ENCODE measurements around the gene RBM38. TPM values are rescaled to one million over a fixed set of nuclear protein-coding genes. Genes with fewer than 3 reads are reported as not detected.

RBM38 gene
- total and polyA plus RNA-seq, 2 donors from 2014 or later = 16.8 to 18.0 TPM

DNA sequence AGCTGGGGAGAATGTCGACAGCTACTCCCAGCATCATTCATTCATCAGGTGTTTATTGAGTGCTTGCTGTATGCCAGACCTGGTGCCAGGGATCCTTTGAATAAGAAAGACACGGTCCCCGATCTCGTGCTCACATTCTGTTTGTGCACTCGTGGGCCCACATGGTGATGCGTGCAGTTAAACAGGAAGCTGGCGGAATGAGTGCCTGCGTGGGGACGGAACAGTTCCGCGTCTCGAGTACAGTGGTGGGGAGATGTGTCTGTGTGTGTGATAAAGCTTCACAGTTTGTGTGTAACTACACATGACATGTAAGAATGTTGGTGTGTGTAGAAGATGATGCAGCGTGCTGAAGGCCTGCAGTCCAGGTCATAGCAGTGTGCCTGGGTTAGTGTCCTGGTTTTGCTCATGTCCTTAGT is 6.5 kb downstream of the RBM38 start:
- no peak for FAIRE-seq
- peaks cover 0 to 57% (median 33%) of the 10 kb centered on the region in 3 donors for H3K4me1 ChIP-seq (ENCODE audit: control insufficient read depth in 2 of 3, insufficient read depth in 2 of 3, low read depth in 1 of 3, low read length in 3 of 3)
- TF ChIP-seq, protein P1, sequence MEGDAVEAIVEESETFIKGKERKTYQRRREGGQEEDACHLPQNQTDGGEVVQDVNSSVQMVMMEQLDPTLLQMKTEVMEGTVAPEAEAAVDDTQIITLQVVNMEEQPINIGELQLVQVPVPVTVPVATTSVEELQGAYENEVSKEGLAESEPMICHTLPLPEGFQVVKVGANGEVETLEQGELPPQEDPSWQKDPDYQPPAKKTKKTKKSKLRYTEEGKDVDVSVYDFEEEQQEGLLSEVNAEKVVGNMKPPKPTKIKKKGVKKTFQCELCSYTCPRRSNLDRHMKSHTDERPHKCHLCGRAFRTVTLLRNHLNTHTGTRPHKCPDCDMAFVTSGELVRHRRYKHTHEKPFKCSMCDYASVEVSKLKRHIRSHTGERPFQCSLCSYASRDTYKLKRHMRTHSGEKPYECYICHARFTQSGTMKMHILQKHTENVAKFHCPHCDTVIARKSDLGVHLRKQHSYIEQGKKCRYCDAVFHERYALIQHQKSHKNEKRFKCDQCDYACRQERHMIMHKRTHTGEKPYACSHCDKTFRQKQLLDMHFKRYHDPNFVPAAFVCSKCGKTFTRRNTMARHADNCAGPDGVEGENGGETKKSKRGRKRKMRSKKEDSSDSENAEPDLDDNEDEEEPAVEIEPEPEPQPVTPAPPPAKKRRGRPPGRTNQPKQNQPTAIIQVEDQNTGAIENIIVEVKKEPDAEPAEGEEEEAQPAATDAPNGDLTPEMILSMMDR (IDR thresholded peaks at IDR 0.05; ENCODE audit: borderline replicate concordance, extremely low read depth, insufficient read depth) = no peak
- no peak overlapping the region for H3K4me3 ChIP-seq (ENCODE audit: low read length in 3 of 3)
- no peak overlapping the region for H3K9ac ChIP-seq (ENCODE audit: low read length in 3 of 3)
- no peaks in the 10 kb centered on the region for H3K27me3 ChIP-seq (ENCODE audit: control insufficient read depth, insufficient read depth, low read length)
- peak overlapping the region in 1 of 2 donors; percentile 23 for H3K27ac ChIP-seq (ENCODE audit: low read depth in 2 of 2, low read length in 2 of 2)
- H3K36me3 ChIP-seq (ENCODE audit: control insufficient read depth in 2 of 3, insufficient read depth in 3 of 3, low read length in 3 of 3) = peaks cover 0 to 11% (median 0%) of the 10 kb centered on the region in 3 donors
- peak in 1 of 5 donors; percentile 60 for DNase-seq
- intact Hi-C loops (cut with DNase I) = no loop called here
- no peaks in the 10 kb centered on the region for H3K9me3 ChIP-seq (ENCODE audit: control insufficient read depth in 2 of 3, insufficient read depth in 1 of 3, low read length in 3 of 3)

DNA sequence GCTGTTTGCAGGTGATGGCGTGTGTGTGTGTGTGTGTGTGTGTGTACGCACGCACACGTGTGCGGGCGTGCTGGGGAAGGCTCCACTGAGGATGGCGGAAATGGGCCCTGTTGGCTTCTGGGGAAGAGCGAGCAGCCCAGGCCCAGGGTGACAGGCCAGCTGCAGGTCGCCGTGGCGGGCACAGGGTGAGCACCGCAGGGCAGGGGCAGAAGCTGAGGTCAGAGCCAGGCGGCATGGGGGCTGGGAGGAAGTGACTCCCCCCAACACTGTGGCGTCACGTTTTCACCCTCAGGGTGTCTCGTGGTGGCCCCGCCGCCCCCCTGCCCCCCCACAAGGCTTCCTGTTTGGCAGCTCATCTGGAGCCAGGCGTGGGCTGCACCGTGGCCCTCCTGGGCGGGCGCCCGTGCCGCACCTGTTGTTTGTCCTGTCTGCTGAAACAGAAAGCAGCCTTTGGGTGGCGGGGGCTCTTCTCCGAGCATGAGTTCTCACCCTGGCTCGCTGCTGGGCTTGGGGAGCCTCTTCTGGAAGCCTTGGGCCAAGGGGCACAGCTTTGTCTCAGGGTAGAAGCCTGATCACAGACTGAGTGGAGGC is 7.1 kb downstream of the RBM38 start:
- peak overlapping the region in 1 of 2 donors; percentile 57 for H3K27ac ChIP-seq (ENCODE audit: low read depth in 2 of 2, low read length in 2 of 2)
- FAIRE-seq (no peak), DNase-seq (peak; percentile 49 to 91 (median 70))
- H3K4me1 ChIP-seq (ENCODE audit: control insufficient read depth in 2 of 3, insufficient read depth in 2 of 3, low read depth in 1 of 3, low read length in 3 of 3) = peaks cover 0 to 50% (median 33%) of the 10 kb centered on the region in 3 donors
- no peak overlapping the region for H3K4me3 ChIP-seq (ENCODE audit: low read length in 3 of 3)
- H3K27me3 ChIP-seq (ENCODE audit: control insufficient read depth, insufficient read depth, low read length) = no peaks in the 10 kb centered on the region
- H3K36me3 ChIP-seq (ENCODE audit: control insufficient read depth in 2 of 3, insufficient read depth in 3 of 3, low read length in 3 of 3) = peaks cover 0 to 11% (median 0%) of the 10 kb centered on the region in 3 donors
- intact Hi-C loops (cut with DNase I) = no loop called here
- no peaks in the 10 kb centered on the region for H3K9me3 ChIP-seq (ENCODE audit: control insufficient read depth in 2 of 3, insufficient read depth in 1 of 3, low read length in 3 of 3)
- TF ChIP-seq, protein P1 (IDR thresholded peaks at IDR 0.05; ENCODE audit: borderline replicate concordance, extremely low read depth, insufficient read depth) = no peak
- H3K9ac ChIP-seq (ENCODE audit: low read length in 3 of 3) = no peak overlapping the region

DNA sequence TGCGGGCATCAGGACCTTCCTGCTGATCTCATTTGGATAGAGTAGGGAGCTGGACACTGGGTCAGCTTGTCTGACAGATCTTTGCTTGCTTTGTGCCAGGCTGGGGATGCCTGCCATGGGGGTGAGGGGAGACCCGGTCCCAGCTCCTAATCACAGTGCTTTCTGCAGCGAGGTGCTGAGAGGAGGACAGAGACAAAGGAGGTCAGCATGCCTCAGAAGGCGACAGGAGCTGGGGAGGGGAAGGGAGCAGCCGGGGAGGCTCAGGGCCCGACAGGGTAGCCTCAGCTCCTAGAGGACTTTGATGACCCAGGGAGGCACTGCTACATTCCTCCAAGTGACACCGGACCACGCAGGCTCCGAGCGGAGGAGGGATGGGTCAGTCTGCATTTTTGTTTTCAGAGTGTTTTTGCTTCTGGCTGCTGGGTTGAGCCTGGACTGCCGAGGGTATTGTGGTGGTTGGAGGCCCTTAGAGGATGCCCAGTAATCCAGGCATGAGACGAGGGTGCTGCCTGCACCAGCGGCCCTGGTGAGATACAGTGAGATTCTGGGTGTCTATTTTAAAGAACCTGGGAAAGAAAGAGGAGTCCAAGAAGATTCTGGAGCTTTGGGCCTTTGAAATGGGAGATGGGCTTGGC is 7.8 kb downstream of the RBM38 start:
- no peaks in the 10 kb centered on the region for H3K9me3 ChIP-seq (ENCODE audit: control insufficient read depth in 2 of 3, insufficient read depth in 1 of 3, low read length in 3 of 3)
- DNase-seq = peak; percentile 59 to 76 (median 67)
- FAIRE-seq = no peak
- no peaks in the 10 kb centered on the region for H3K27me3 ChIP-seq (ENCODE audit: control insufficient read depth, insufficient read depth, low read length)
- no peak overlapping the region for H3K4me3 ChIP-seq (ENCODE audit: low read length in 3 of 3)
- intact Hi-C loops (cut with DNase I) = no loop called here
- TF ChIP-seq, protein P1 (IDR thresholded peaks at IDR 0.05; ENCODE audit: borderline replicate concordance, extremely low read depth, insufficient read depth) = no peak
- peak overlapping the region in 1 of 2 donors; percentile 57 for H3K27ac ChIP-seq (ENCODE audit: low read depth in 2 of 2, low read length in 2 of 2)
- H3K36me3 ChIP-seq (ENCODE audit: control insufficient read depth in 2 of 3, insufficient read depth in 3 of 3, low read length in 3 of 3) = peaks cover 0 to 11% (median 0%) of the 10 kb centered on the region in 3 donors
- H3K9ac ChIP-seq (ENCODE audit: low read length in 3 of 3) = peak overlapping the region in 1 of 3 donors; percentile 40
- H3K4me1 ChIP-seq (ENCODE audit: control insufficient read depth in 2 of 3, insufficient read depth in 2 of 3, low read depth in 1 of 3, low read length in 3 of 3) = peaks cover 0 to 47% (median 31%) of the 10 kb centered on the region in 3 donors

All from kidney (tissue), 14 donors.